RCC 7860 (cell line): ENCODE data around the gene SMNDC1.
A peak's percentile ranks its signal among the peaks of the same experiment; 100 is the strongest.
"Not testable (repeated sequence)": the region's sequence is repeated elsewhere in the genome, so short reads cannot be mapped to it uniquely, and the experiment has no call there.

Experiments
- DNase-seq: peaks from one replicate; pipeline ENCODE4 v3.0.0-alpha.2; 2015; ENCODE audit warnings: low spot score
- FAIRE-seq: peaks from 2 replicates; lab custom pipeline; 2012; peaks lifted over from hg19 to GRCh38; lab: Jason Lieb, UNC

The SMNDC1 gene

DNA sequence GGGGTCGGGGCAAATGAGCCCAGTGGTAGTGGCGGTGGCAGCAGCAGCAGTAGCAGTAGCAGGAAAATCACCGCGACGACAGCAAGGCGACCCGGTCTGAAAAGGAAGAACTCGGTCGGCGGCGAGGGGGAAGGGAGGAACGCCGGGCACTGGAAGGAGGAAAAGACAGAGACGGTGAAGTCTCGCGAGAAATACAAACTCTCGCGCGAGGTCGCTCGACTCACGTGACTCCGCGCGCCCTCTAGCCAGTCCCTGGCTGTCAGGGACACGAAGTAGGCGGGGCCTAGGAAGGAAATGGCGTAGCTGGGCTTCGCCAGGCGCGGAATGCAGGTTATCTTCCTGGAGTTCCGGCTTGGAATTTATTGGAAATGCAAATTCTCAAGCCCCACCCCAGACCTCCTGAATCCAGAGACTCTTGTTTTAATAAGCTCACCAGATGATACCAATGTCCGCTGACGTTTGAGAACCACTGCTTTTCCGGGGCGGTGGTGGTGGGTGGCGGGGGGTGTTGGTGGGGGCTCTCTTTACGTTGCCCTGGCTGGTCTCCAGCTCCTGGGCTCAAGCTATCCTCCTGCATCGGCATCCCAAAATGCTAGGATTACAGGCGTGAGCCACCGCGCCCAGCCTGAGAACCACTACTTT lies at the start of gene SMNDC1:
Gene SMNDC1, minus strand, starts transcription at position 141 of the 642 bp plus-strand sequence. CDS start 1,333 bp downstream, outside the sequence.
- DNase-seq (peak; percentile 96), FAIRE-seq (peak; percentile 94)

GRCh38 chr10:110354322-110354766 lies 49.6 kb upstream of the SMNDC1 start:
- DNase-seq, result peak; percentile 47

GRCh38 chr10:110353244-110354119 lies 48.8 kb upstream of the SMNDC1 start:
- DNase-seq, result peak; percentile 93
- peak; percentile 55 for FAIRE-seq

More at GRCh38 chr10:110354322-110354766, 49.6 kb upstream of the SMNDC1 start:
- no peak for FAIRE-seq

DNA sequence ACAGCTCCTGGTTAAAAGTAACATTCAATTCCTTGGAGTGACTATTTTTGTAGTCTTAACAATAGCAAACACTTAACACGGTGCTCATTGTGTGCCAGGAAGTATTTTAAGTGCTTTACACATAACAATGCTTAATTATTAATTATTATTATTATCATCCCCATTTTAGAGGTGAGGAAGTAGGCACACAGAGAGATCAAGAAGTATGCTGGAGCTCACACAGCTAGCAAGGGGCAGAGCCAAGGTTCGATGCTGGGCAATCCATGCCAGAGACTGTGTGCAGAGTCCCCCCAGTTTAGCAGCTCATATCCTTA lies 48.2 kb upstream of the SMNDC1 start:
- no peak for FAIRE-seq

DNA sequence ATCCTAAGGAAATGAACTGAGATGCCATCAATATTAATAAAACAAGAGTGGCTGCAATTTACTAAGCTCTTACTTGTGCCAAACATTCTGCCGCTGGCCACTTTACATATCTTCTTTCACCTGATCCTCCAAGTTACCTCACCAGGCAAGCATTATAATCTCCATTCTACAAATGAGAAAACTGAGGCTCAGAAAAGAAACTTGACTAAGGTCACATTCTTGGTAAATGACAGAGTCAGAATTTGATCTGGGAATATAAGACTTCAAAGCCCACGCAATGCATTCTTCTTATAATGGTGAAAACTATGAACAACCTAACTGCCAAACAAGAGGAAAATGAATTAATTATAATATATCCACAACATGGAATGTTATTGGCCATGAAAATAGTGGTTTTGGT lies 46.1 kb upstream of the SMNDC1 start:
- FAIRE-seq (no peak), DNase-seq (no peak)

More for the DNA sequence above, 48.2 kb upstream of the SMNDC1 start:
- no peak for DNase-seq

- no peak for FAIRE-seq
- no peak for DNase-seq
Observed at GRCh38 chr10:110349831-110350230, 45.1 kb upstream of the SMNDC1 start.

- FAIRE-seq (no peak), DNase-seq (no peak)
Observed at GRCh38 chr10:110349386-110349785, 44.7 kb upstream of the SMNDC1 start.

DNA sequence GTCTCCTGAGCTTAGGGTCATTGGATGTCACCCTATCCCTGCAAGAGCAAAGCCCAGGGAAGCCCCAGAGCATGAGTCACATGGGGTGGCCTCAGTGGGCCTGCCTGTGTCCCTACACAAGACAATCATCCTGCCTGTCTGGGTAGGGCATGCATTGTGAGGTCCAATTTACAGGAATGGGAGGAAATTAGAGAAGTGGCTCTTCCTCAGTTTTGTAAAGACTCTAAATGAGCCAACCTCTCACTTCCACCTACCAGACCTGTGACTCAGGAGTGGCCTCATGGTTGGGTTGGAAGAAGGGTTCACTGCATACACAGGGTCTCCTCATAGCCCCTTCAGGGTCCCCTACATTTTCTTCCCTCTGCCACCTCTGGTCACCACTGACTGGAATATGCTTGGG lies 43.6 kb upstream of the SMNDC1 start:
- FAIRE-seq (no peak), DNase-seq (no peak)

GRCh38 chr10:110346914-110347313 lies 42.2 kb upstream of the SMNDC1 start:
- no peak for FAIRE-seq
- DNase-seq, result no peak

DNA sequence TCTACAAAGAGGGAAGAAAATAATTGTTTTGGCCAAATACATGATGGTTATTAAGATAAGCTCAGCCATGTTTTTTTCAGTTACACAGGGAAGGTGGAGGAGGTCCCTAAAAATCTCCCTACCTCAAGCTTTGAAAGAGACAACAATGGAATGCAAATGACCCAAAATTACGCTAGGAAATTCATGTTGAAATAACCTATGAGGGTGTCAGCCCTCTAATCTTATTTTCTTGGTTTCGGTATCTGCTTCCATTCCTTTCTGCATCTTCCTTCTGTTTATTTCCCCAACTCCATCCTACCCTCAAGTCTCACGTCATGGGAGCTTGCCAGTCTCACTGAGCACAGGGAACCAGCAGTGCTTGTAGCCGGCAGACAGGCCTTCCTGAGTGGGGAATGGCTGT lies 40.6 kb upstream of the SMNDC1 start:
- DNase-seq (no peak), FAIRE-seq (no peak)

DNA sequence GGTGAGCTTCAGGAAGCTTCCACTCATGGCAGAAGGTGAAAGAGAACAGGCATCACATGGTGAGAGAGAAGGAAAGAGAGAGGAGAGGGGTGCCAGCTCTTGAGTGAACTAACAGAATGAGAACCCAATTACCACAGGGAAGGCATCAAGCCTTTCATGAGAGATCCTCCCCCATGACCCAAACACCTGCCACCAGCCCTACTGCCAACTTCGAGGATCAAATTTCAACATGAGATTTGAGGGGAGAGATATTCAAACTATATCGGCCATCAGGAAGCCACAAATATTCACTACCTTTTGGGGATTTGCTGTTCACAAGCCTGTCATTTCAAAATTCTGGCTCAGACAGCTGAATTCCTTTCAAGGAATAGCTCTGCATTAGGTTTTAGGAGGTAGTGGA lies 39.9 kb upstream of the SMNDC1 start:
- no peak for DNase-seq
- FAIRE-seq, result no peak

GRCh38 chr10:110343947-110344346 lies 39.2 kb upstream of the SMNDC1 start:
- DNase-seq, result no peak
- no peak for FAIRE-seq

DNA sequence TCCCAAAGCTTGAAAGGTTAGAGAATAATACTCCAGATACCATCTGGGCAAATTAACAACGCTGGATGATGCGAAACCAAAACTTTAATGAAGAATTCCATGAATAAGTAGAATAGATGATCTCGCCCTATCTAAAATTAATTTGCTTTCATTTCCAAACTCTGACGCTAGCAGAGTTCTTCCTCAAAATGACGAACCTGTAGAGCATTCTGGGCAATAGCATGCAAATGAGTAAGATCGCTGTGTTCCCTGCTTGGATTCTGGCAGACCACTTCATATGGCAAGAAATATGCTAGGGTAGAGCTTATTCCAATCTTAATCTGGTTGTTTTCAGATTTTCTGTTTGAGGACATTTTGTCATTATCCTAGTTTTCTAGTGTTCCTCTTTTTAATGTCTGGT lies 36.1 kb upstream of the SMNDC1 start:
- DNase-seq (no peak), FAIRE-seq (no peak)

DNA sequence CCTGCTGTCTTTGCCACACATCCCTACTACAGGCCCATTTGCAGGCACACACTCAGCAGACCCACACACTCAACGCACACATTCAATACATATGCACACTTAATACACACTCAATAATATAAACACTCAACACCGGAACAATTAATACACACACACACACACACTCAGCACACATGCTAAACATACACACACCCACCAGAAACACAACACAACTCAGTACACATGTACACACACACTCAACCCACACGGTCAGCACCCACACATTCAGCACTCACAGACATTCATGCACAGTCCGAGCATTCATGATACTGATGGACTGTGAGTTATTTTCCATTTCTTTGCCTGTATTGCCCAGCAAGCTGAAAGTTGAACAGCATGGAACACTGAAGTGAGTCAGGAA lies 35.4 kb upstream of the SMNDC1 start:
- FAIRE-seq, result no peak

GRCh38 chr10:110337906-110338305 lies 33.2 kb upstream of the SMNDC1 start:
- FAIRE-seq (no peak), DNase-seq (no peak)

More for the DNA sequence above, 35.4 kb upstream of the SMNDC1 start:
- DNase-seq, result no peak

DNA sequence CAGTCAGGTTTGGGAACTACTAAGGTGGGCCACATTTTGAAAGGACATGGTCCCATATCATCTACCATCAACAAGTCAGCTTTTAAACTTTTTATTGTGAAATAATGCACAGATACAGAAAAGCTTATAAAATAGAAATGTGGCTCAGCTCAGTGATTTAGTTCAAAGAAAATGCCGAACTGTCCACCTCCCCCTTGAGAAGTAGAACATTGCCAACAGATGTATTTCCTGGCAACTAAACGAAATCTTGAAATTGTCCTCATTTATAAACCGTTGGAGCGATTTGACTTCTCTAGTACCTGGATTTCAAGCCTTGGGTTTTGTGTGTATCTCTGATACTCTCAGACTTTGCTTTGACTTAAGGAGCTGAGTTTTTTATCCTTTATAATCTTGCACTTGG lies 32.7 kb upstream of the SMNDC1 start:
- DNase-seq (no peak), FAIRE-seq (no peak)

- DNase-seq (peak; percentile 79), FAIRE-seq (peak; percentile 76)
Observed at GRCh38 chr10:110336111-110336721, 31.5 kb upstream of the SMNDC1 start.

DNA sequence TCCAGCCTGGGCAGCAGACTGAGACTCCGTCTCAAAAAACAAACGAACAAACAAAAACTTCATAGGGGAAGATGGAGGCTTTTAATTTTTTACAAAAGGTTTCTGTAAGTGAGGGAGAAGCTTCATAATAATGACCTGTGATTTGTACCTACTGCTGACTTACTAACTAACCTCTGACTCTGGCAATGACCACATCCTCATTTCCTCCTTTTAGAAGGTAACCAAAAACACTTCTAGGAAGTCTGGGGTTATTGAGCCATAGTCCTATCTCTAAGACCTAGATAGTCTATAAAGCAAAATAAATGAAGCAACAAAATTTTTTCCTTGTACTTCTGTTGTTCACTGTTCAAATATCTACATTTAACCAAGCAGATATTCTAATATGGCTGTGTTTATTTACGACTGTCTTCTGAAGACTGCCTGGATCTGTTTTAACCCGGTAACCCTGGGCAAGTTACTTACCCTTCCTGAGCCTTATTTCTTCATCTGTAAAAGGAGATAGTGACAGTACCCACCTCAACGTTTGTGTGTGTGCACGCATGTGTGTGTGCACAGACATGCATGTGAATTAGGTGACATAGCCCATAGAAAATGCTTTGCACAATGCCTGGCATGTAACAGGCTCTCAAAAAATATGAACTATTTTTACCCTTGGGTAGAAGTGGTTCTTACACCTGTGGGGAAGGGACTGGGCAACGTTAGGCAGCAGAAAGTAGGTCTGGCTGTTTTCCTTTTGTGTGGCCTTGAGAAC lies 30.8 kb upstream of the SMNDC1 start:
- DNase-seq, result no peak
- FAIRE-seq, result no peak

DNA sequence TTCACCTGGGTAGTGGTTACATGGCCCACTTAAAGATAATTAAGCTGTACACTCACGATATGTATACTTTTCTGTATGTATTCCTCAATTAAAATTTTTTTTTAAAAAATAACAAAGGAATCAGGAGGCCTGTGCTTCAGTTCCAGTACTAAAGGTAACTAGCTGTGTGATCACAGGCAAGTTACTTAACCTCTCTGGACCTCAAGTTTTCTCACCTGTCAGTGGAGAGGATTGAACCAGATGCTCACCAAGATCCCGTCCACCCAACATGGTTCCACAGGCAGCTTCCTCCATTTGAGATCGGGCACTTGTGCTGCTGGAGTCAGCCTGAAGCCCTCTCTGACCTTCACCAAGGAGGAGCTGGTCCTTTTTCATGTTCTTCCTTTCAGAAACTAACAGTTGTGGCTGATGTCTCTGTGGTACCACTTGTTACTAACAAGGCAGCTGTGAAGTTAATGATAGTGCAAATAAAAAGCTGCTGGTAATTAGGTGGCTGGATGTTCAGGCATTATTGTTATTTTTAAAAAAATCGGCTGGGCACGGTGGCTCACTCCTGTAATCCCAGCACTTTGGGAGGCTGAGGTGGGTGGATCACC lies 29.4 kb upstream of the SMNDC1 start:
- FAIRE-seq (no peak), DNase-seq (no peak)

GRCh38 chr10:110331226-110331795 lies 26.6 kb upstream of the SMNDC1 start:
- not testable (repeated sequence) for FAIRE-seq, DNase-seq
